HEK293 (cell line): Measurements from ENCODE around the gene VDAC1.

Experiments used
- CTCF ChIA-PET: fragments of 350-600 bp; formaldehyde crosslinking; extraction: SDS; loops from one replicate; lab custom pipeline; 2021; ENCODE audit warnings: antibody characterized with exemption; lab: Yijun Ruan, JAX
- POLR2A ChIA-PET: fragments of 300-600 bp; formaldehyde crosslinking; extraction: SDS; loops from one replicate; lab custom pipeline; 2020; ENCODE audit warnings: antibody characterized with exemption, inconsistent platforms; lab: Yijun Ruan, JAX
- H3K27ac ChIP-seq: fragments of 200-500 bp; sonication (Bioruptor generic); 2 replicates; pipeline ENCODE4 v1.5.1; 2014; ENCODE audit warnings: low read depth, low read length, control low read depth, inconsistent platforms; ENCODE audit errors: extremely low read depth
- H3K36me3 ChIP-seq, 2 experiments: fragments of 200-500 bp in 1 of 2; sonication (Bioruptor generic) in 1 of 2; 1 replicate in 1 of 2; 2 replicates in 1 of 2; pipeline ENCODE4 v1.5.1; 2014 to 2017; ENCODE audit warnings: inconsistent platforms in 2 of 2, low read length in 2 of 2; ENCODE audit not compliant: control insufficient read depth in 2 of 2, insufficient read depth in 1 of 2
- H3K4me1 ChIP-seq: fragments of 200-500 bp; sonication (Bioruptor generic); 2 replicates; pipeline ENCODE4 v1.5.1; 2014; ENCODE audit warnings: mild to moderate bottlenecking, low read length, inconsistent platforms; ENCODE audit not compliant: control insufficient read depth, insufficient read depth
- H3K4me3 ChIP-seq: 2 replicates; pipeline ENCODE4 v1.5.1; 2011; ENCODE audit warnings: low read depth, mild to moderate bottlenecking, control low read depth, low read length, moderate library complexity
- H3K9me3 ChIP-seq: fragments of 200-500 bp; sonication (Bioruptor generic); 2 replicates; pipeline ENCODE4 v1.5.1; 2014; ENCODE audit warnings: low read depth, low read length, inconsistent platforms; ENCODE audit not compliant: control insufficient read depth, insufficient read depth
- BCL6B ChIP-seq: fragments of 450-650 bp; formaldehyde crosslinking; IDR thresholded peaks from 2 replicates; pipeline ENCODE4 v1.5.1; 2017; ENCODE audit warnings: missing biosample characterization, missing genetic modification characterization
- CTCF ChIP-seq: fragments of 450-650 bp; formaldehyde crosslinking; IDR thresholded peaks from 2 replicates; pipeline ENCODE4 v1.5.1; 2016; ENCODE audit warnings: missing biosample characterization, missing genetic modification characterization
- PRDM1 ChIP-seq: fragments of 450-650 bp; formaldehyde crosslinking; IDR thresholded peaks from 2 replicates; pipeline ENCODE4; 2016; ENCODE audit warnings: missing biosample characterization, missing genetic modification characterization
- PRDM10 ChIP-seq: fragments of 450-650 bp; formaldehyde crosslinking; IDR thresholded peaks from 2 replicates; pipeline ENCODE4 v1.5.1; 2016; ENCODE audit warnings: missing biosample characterization, missing genetic modification characterization
- ZBTB21 ChIP-seq: fragments of 450-650 bp; formaldehyde crosslinking; IDR thresholded peaks from 2 replicates; pipeline ENCODE4 v1.5.1; 2017; ENCODE audit warnings: missing biosample characterization, missing genetic modification characterization
- ZBTB49 ChIP-seq: fragments of 450-650 bp; formaldehyde crosslinking; IDR thresholded peaks from 2 replicates; pipeline ENCODE4 v1.5.1; 2016; ENCODE audit warnings: missing biosample characterization, missing genetic modification characterization, low read depth
- ZBTB8A ChIP-seq: fragments of 450-650 bp; formaldehyde crosslinking; IDR thresholded peaks from 2 replicates; pipeline ENCODE4 v1.5.1; 2016; ENCODE audit warnings: missing biosample characterization, missing genetic modification characterization
- ZFP41 ChIP-seq: fragments of 450-650 bp; formaldehyde crosslinking; IDR thresholded peaks from 2 replicates; pipeline ENCODE4 v1.5.1; 2016; ENCODE audit warnings: missing biosample characterization, missing genetic modification characterization, borderline replicate concordance
- ZNF114 ChIP-seq: fragments of 450-650 bp; formaldehyde crosslinking; IDR thresholded peaks from 2 replicates; pipeline ENCODE4 v1.5.0; 2017; ENCODE audit warnings: missing biosample characterization, missing genetic modification characterization
- ZNF121 ChIP-seq: fragments of 450-650 bp; formaldehyde crosslinking; IDR thresholded peaks from 2 replicates; pipeline ENCODE4 v1.5.1; 2016; ENCODE audit warnings: missing biosample characterization, missing genetic modification characterization
- ZNF140 ChIP-seq: fragments of 450-650 bp; formaldehyde crosslinking; IDR thresholded peaks from 2 replicates; pipeline ENCODE4 v1.5.1; 2016; ENCODE audit warnings: missing biosample characterization, missing genetic modification characterization
- ZNF169 ChIP-seq: fragments of 450-650 bp; formaldehyde crosslinking; IDR thresholded peaks from 2 replicates; pipeline ENCODE4 v1.5.1; 2016; ENCODE audit warnings: missing biosample characterization, missing genetic modification characterization
- ZNF174 ChIP-seq: fragments of 450-650 bp; formaldehyde crosslinking; IDR thresholded peaks from 2 replicates; pipeline ENCODE4 v1.5.0; 2017; ENCODE audit warnings: missing biosample characterization, mild to moderate bottlenecking, missing genetic modification characterization
- ZNF211 ChIP-seq: fragments of 450-650 bp; formaldehyde crosslinking; IDR thresholded peaks from 2 replicates; pipeline ENCODE4 v1.5.1; 2016; ENCODE audit warnings: low read depth, missing biosample characterization, missing genetic modification characterization
- ZNF239 ChIP-seq: fragments of 450-650 bp; formaldehyde crosslinking; IDR thresholded peaks from 2 replicates; pipeline ENCODE4 v1.5.1; 2016; ENCODE audit warnings: missing biosample characterization, missing genetic modification characterization
- ZNF248 ChIP-seq: fragments of 450-650 bp; formaldehyde crosslinking; IDR thresholded peaks from 2 replicates; pipeline ENCODE4 v1.5.1; 2017; ENCODE audit warnings: missing biosample characterization, missing genetic modification characterization
- ZNF324 ChIP-seq: fragments of 450-650 bp; formaldehyde crosslinking; IDR thresholded peaks from 2 replicates; pipeline ENCODE4 v1.5.1; 2016; ENCODE audit warnings: missing biosample characterization, missing genetic modification characterization
- ZNF341 ChIP-seq: fragments of 450-650 bp; formaldehyde crosslinking; IDR thresholded peaks from 2 replicates; pipeline ENCODE4; 2016; ENCODE audit warnings: low read depth, missing biosample characterization, missing genetic modification characterization
- ZNF423 ChIP-seq: fragments of 450-650 bp; formaldehyde crosslinking; IDR thresholded peaks from 2 replicates; pipeline ENCODE4 v1.5.1; 2016; ENCODE audit warnings: missing biosample characterization, missing genetic modification characterization
- ZNF704 ChIP-seq: fragments of 450-650 bp; formaldehyde crosslinking; IDR thresholded peaks from 2 replicates; pipeline ENCODE4 v1.5.1; 2016; ENCODE audit warnings: missing biosample characterization, missing genetic modification characterization
- ZSCAN18 ChIP-seq: fragments of 450-650 bp; formaldehyde crosslinking; IDR thresholded peaks from 2 replicates; pipeline ENCODE4 v1.5.1; 2016; ENCODE audit warnings: missing biosample characterization, missing genetic modification characterization
- ZSCAN4 ChIP-seq: fragments of 450-650 bp; formaldehyde crosslinking; IDR thresholded peaks from 2 replicates; pipeline ENCODE4 v1.5.1; 2017; ENCODE audit warnings: missing biosample characterization, missing genetic modification characterization

The VDAC1 gene

GRCh38 chr5:133968204-133968980 is 36.4 kb downstream of the VDAC1 start, which contains the start of gene C5orf15 (continued):
- peak; percentile 42; the same call in 1 of the 2 replicates for TF ChIP-seq CTCF (tag by site-specific recombination)
- no peak for TF ChIP-seq BCL6B
- TF ChIP-seq ZNF324, result 0 out of 2 replicates have a peak, but pooled peaks have one; percentile 30
- TF ChIP-seq ZNF704 (tag by site-specific recombination), result no peak
- no peak for TF ChIP-seq ZNF248
- TF ChIP-seq ZBTB21 (tag by site-specific recombination), result peak; percentile 98
- TF ChIP-seq ZNF239 (tag by site-specific recombination), result no peak
- TF ChIP-seq ZNF140 (tag by site-specific recombination), result no peak
- no peak for TF ChIP-seq ZNF211 (tag by site-specific recombination)

- TF ChIP-seq ZSCAN4, result no peak
- TF ChIP-seq ZSCAN18 (tag by site-specific recombination), result no peak
- TF ChIP-seq ZNF174 (tag by site-specific recombination), result no peak
- TF ChIP-seq PRDM1 (tag by site-specific recombination), result peak; percentile 26; the same call in 1 of the 2 replicates
- no peak for TF ChIP-seq ZNF169 (tag by site-specific recombination)
- TF ChIP-seq ZNF121 (tag by site-specific recombination), result no peak
- no peak for TF ChIP-seq ZBTB8A
- 0 out of 2 replicates have a peak, but pooled peaks have one; percentile 21 for TF ChIP-seq ZNF423 (tag by site-specific recombination)
- TF ChIP-seq ZNF114 (tag by site-specific recombination), result no peak
- TF ChIP-seq ZFP41 (tag by site-specific recombination), result no peak
- TF ChIP-seq PRDM10 (tag by site-specific recombination), result peak; percentile 95
- TF ChIP-seq ZBTB49 (tag by site-specific recombination), result no peak
- TF ChIP-seq ZNF341 (tag by site-specific recombination), result 0 out of 2 replicates have a peak, but pooled peaks have one; percentile 9
- Histone ChIP-seq H3K27ac (peak overlapping the region; percentile 92), H3K4me3 (peak overlapping the region; percentile 74), H3K9me3 (no peaks in the 10 kb centered on the region), H3K4me1 (peaks cover 1% of the 10 kb centered on the region), H3K36me3 (peaks cover 8 to 17% of the 10 kb centered on the region in 2 experiments)
- CTCF ChIA-PET, result no interaction called here
- POLR2A ChIA-PET, result no interaction called here
Measured at GRCh38 chr5:133967698-133968203, 37.0 kb downstream of the VDAC1 start.
